HG02943 (cell line): ENCODE data around the gene TSPAN13.

Experiments used
- ATAC-seq: cut with Tn5 transposase; IDR thresholded peaks from one replicate; pipeline ENCODE4 v1.9.1; 2021; ENCODE audit warnings: mild to moderate bottlenecking, low read depth, moderate library complexity; ENCODE audit not compliant: unreplicated experiment

TSPAN13 gene

DNA sequence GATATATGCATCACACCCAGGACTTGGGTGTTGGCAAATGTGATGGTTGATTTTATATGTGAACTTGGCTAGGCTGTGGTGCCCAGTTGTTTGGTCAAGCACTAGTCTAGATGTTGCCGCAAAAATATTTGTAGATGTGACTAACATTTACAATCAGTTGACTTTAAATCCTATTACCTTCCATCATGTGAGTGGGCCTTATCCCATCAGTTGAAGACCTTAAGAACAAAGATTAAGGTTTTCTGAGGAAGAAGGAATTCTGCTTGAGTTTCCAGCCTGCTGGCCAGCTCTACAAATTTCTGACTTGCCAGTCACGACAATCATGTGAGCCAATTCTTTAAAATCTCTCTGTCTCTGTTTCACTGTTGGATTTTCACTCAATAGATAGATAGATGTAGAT lies 20.3 kb downstream of the TSPAN13 start:
- ATAC-seq, result no peak

DNA sequence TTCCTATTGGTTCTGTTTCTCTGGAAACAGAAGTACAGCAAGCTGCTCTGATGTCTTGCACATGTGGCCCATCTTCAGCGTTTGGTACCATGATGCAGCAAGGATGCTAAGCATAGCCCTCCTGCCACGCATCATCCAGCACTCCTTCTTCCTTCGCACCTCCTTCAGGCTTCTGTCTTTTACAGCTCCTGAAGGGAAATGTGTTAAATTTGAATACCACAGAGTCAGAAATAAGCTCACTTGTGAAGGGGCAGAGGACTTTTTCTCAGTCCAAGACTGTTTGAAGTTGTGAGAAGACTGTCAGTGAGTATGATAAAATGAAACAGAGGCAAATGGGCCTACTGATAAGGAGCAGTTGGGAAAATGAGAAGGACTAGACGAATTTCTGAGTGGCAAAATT lies 20.7 kb downstream of the TSPAN13 start:
- no peak for ATAC-seq

DNA sequence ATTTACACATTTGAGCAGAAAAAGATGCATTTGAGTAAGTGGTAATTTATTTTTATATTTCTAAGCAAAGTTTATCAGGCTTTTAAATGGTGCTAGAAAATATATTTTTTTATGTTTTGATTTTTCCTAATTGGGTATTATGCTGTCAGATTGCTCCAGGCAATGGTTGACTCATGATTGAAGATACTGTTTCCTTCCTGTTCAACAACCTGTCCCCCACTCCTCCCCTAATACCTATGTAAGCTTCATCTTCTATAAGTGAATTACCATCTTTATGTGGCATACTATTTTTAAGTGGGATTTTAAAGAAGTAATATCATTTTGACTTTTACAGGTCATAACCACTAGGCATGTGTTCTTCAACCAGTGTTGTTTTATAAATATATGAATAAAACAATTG lies 21.4 kb downstream of the TSPAN13 start:
- no peak for ATAC-seq

DNA sequence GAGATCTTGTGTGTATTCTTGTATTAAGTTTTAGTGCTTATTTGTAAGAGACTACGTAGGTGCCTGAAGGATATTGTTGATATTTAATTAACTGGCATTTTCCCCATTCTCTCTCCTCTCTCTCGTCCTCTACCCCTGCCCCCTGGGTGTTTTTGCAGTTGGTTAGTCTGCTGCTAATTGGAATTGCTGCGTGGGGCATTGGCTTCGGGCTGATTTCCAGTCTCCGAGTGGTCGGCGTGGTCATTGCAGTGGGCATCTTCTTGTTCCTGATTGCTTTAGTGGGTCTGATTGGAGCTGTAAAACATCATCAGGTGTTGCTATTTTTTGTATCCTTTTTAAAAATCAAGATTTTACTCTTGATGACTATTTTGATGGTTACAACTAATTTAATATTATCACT lies 22.5 kb downstream of the TSPAN13 start:
- no peak for ATAC-seq

DNA sequence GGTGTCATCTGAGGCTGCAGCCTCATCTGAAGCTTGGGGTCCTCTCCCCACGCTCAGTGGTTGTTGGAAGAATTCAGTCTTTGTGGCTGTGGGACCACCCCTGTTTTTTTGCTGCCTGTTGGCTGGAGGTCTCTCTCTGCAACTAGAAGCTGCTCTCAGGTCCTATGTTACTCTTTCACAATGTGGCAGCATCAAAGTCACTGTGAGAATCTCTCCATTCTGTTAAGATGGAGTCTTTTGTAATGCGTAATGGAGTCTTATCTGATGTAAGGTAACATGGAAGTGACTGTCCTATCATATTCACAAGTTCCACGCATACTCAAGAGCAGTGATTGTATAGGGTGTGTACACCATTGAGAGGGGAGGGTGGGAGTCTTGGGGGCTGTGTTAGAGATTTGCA lies 24.9 kb downstream of the TSPAN13 start:
- no peak for ATAC-seq

DNA sequence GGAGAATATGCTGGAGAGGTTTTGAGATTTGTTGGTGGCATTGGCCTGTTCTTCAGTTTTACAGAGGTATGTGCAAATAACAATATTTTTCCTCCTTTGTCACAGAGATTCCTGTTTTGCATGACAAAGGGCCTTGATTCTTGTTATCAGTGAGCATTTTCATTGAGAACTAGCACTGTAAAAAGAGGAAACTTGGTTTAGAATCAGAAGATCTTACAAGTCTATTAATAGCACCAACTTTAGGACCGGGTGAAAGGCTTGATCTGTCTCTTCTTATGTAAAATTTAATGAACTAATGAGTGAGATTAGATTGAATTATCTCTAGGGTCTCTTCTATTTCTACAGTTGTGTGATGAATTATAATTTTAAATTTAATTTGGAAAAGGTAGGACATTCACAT lies 25.5 kb downstream of the TSPAN13 start:
- ATAC-seq, result no peak

DNA sequence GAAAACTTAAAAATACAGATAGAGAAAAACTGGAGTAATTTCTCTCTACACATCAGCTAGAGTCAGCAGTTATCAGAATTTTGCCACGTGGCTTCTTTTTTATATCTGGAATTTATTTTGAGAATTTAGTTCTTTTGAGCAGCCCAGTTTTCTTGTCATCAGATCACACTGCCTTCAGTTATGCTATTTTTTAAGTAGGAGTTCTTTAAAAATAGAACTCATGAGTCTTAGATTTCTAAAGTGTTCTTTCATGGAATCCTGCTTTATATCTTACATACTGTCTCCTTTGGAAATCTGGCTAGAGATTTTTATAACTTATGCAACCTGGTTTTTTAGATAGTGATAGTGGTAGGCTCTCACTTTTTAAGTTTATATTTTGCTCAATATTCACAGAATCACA lies 27.0 kb downstream of the TSPAN13 start:
- no peak for ATAC-seq

DNA sequence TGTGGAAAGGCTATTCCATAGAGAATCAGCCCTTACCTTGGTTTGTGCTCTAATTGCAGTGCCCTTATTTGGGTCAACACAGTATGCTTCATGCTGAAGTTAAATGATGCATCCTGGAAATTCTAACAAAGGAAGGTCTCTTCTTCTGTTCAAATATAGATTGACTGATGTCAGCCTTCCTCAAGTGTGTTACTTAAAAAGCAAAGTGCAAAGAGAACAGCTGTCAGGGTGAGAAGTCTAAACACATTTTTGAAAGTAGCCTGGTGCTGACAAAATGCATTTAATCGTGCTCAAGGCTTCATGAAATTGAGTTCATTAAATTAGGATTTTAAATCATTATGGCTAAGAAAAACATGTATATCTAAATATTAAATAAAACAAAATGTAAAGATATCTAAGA lies 31.8 kb downstream of the TSPAN13 start:
- no peak for ATAC-seq

DNA sequence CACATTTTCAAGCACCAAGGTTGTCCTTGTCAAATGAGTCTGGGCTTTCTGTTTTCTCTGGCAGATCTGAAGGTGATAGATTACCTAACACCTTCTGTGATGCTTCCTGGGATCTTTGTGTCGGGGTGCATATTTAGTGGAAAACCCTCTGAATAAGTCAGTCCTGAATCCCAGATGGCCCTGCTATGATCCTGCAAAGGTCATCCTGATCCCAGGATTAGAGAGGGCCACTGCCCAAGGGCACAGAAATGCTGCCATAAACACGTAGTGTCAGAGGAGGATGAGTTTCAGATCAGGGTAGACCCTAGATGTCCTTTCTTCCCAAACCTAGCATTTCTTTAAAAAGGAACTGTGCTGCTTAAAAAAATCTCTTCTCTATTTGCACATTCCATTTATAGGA lies 32.3 kb downstream of the TSPAN13 start:
- ATAC-seq, result no peak

DNA sequence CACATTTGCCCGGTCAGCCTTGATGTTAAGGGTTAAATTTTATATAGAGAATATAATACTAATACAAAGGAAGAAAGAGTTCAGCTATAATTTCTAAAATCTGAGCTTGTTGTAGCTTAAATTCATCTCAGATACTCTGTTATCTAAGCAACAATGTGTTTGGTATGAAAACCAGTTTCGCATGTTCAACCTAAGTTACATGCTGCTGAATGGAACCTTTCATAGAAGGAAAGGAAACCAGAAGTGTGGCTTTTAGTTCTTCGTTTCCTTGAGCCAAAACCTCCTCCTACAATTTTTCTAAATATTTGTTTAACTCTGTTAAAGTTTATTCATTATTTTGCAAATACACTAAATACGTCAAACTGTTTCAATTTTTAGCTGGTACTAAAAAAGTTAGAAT lies 32.7 kb downstream of the TSPAN13 start:
- no peak for ATAC-seq

DNA sequence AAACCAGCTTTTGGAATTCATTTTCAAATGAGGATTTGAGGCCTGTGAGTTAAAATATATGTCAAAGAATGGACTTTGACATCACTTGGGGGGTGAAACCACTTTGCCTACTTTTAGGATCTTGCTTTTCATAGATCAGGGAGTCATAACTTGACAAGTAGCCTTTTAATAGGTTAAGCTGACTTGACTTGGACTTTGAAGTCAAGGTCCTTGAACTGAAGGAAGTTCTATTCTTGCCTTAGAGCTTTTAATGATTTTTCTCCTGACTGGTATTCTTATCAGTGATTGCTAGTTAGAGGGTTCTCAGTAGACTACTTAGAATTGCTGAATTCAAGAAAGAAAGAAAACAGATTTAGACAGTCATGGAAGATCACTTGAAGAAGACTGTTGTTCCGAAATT lies 33.6 kb downstream of the TSPAN13 start:
- ATAC-seq, result no peak

DNA sequence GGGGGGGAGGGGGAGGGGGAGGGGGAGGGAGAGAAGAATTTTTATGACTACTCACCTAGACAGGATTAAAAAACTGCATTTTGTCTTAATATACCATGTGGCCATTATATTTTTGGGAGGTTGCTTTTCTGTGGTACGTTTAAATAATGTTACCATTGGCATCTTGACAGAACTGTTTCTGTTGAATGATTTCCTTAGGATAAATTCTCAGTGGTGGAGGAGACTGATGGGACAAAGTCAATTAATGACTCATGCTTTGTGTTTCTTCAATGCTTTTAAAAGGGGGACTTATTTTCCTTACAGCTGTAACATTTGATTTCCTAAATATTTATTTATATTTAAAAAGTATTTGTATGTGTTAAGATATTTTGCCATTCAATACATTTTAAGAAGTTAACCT lies 37.5 kb downstream of the TSPAN13 start:
- no peak for ATAC-seq

DNA sequence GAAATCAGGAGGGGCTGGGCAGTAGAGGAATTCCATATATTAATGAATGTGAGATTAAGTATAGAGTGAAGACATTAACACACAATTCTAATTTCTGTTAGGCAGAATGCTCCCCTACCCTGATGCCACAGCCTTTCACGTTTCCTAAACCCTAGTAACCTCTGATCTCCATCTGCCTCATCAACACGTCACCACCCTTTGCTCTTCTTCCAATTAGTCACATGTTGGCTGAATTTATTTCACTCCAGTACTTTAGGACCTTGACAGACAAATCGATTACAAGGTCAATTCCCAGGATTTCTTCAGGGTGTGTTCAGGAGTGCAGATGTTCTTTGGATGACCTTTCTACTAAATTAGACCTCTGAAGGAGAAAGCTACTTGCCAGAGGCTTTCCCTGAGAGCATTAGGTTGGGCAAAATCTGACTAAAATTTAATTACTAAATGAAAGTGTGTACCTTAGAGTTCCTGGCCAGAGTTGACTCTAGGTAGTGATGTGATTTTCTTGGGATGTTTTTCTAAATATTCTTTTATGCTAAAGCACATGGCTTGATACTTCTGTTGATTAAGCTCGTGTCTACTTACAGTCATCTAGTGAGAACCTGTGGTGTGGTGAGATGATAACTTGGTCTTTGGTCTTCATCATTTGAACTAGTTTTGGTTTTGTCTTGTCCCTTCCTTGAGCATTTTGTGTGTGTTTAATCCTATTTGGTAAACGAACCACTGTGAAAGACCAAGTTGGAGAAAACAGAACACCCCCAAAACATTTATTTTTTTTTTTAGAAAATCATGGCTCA lies 38.5 kb downstream of the TSPAN13 start:
- ATAC-seq, result no peak

DNA sequence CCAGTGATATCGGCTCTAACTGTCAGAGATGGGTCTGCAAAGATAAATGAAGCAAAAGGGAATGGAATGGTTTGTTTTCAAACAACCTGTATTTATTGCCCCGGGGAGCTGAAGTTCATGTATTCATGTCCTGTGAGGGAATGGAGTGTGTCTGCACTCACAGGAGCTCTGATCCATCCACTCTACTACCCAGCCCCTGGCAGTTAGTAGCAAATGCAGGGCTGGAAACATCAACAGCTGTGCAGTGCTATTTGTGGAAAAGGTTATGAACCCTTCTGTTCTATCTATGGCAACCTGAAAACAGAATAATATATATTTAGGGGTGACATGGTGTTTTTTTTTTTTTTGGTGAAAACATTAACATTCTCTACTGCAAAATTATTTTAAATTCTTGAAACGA lies 41.4 kb downstream of the TSPAN13 start:
- no peak for ATAC-seq

DNA sequence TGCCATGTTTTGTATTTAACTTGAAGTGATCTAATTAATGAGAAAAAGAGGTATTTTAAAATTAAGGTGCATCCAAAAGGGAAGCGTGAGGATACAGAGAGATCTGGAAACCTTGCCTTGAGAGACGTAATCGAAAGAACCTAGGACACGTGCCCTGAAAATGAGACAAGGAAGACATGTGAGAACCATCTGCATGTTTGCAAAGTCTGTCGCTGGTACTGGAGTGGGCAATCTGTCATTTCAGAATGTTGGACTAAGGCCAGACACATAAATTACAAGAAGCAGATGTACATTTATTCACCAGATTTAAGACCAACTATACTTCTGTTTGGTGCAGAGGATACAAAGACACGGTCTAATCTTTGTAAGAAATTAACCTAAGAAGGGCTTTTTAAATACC lies 42.1 kb downstream of the TSPAN13 start:
- ATAC-seq, result no peak

DNA sequence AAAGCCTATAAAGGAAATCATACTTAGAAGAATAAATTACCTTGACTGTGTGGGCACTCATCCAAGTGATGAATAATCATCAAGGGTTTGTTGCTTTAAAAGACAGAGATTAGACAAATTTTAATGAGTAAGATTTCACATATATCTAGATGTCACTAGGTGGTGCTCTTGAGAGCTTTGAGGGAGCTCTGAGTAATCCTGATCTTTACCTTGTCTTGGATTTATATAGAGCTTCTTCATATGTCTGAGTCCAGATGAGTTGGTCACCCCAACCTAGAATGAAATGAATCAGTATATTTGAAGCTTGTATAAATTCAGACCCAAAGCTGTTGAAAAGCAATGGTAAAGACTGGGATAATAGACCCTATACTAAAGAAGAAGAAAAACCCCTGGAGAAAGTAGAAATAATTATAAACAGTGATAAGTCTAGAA lies 47.6 kb downstream of the TSPAN13 start:
- no peak for ATAC-seq

DNA sequence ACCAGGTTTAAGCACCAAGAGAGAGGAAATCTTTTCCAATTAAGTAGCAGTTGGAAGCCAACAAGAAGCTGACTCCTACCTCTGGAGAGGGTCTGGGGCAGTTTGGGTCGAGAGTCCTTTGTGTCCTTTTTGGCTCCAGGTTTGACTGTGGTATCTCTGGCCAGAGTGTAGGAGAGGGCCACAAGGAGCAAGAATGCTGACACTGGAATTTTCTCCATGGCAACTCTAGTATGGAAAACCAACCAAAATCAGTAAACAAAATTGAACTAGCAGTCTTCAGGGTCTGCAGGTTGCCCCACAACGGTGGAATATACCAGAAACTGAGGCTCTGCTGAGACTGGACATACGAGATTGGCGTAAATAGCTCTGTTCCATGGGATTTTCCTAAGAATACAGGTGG lies 48.0 kb downstream of the TSPAN13 start:
- ATAC-seq, result no peak

DNA sequence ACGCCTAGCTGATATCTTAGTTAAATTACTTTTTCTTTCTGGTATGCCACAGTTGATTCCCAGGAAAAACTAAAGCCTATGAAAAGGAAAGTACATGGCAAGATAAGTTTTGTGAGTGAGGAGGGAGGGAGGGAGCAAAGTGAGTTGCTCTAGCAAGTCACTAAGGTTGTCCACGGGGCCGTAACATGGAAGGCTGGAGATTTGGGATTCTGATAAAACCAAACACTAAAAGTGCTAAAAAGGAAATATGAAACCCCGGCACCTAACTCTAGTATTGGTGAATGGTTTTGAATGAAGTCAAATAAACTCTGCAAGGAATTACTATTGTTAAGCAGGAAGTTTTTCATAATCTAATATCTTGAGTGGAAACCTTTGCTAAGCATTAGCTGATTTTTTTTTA lies 49.6 kb downstream of the TSPAN13 start:
- no peak for ATAC-seq

DNA sequence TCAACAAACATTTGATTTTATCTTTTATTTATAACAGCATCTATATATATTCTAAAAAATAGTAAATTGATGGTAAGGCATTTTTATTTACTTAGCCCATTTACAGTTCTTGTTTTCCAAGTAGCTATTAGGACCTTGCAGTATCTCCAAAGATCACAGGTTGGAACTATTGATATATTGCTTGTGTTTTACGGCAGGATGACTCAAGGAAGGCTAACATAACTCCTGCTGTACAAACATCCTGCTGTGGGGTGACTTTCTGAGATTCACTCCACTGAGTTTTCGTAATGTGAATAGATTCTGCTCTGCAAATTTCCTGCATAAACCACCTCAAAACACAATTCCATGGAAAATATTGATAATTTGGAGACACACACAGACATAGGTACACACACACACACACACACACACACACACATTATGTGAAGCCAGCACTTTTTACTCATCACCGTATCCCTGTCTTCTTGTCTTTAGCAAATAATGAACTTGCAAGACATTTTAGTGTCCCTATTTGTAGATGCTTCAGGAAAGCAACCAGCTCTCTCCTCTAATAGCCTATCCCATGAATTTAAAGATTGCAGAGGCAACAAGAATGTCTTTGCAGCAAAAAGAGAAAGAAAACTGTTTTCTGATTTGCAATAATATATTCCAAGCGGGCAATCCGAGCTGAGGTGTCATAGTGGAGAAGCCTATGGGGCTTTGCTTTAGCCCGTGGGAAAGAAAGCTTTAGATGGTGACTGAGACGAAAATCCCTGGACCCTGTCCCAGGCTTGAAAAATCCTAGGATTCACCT lies 50.5 kb downstream of the TSPAN13 start:
- no peak for ATAC-seq

DNA sequence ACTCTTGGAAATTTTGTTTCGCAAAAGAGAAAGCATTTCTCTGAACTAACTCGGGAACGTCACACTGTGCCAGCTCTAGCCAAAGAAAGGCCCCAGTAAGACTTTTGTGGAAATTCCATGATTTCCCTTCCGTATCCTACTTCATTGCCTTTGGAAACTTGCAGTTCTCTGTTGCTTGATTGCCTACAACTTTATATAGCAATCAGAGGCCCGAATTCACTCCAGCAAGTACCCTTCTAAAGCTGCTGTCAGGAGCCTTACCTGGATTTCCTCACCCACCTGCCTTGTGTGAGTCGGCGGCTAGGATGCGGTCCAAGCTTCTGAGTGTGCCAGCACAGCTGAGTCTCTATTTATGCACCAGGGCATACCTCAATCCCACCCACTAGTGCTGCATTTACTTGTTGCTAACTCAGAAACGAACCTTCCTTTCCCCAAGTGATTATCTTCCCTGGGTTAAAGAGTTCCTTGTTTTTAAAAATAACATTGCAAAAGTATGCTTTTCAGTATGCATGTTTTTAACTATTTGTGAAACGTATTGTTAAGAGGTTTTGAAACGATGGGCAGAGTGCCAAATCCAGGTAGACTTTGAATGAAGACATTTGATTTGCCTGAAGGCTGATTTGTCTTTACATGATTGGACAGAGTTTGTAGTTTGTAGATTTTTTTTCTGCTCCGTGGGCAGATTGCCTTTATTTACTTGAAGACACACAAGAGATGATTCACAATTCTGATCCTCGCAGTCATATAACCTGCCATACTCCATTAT lies 51.3 kb downstream of the TSPAN13 start, which contains the start of gene AGR2:
TSS of gene AGR2 (minus strand) at position 326 of the 766 bp plus-strand sequence. CDS start 3,203 bp downstream, outside the sequence.
- ATAC-seq, result no peak

DNA sequence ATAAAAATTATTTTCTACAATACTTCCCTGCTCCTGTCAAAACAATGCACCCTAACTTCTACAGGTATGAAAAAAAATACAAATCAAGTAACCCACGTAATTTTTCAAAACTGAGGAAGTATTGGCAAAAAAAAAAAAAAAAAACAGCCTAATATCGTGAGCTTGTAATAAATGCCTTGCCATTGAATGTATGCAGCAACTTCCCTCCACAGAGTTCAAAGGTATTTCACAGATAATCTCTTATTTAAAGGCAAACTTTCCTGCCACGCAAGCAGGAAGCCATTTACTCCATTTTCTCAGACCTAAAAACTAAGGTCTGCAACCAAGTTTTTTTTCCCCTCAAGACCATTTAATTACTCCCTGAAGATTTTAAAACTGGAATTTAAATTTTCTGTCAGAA lies 51.9 kb downstream of the TSPAN13 start:
- ATAC-seq, result no peak
